ENCODE data around the gene PNPLA3.

Gene PNPLA3

DNA sequence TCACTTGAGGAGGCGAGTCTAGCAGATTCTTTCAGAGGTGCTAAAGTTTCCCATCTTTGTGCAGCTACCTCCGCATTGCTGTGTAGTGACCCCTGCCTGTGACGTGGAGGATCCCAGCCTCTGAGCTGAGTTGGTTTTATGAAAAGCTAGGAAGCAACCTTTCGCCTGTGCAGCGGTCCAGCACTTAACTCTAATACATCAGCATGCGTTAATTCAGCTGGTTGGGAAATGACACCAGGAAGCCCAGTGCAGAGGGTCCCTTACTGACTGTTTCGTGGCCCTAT lies 22.7 kb downstream of the PNPLA3 start:
- WGBS, 2 experiments: 92 to 93% methylated on average over 7 of the region's 7 CpGs
- Histone ChIP-seq H3K36me3 (ENCODE audit: control insufficient read depth, insufficient read depth, low read length) (peaks cover 4% of the 10 kb centered on the region), H3K4me1 (ENCODE audit: control insufficient read depth, insufficient read depth, low read length) (no peaks in the 10 kb centered on the region), H3K9me3 (ENCODE audit: control insufficient read depth, low read length) (no peaks in the 10 kb centered on the region), H3K4me3 (ENCODE audit: insufficient read depth, low read depth, low read length) (no peak overlapping the region), H3K27me3 (ENCODE audit: control insufficient read depth, insufficient read depth, low read length, poor library complexity, severe bottlenecking) (no peaks in the 10 kb centered on the region), H3K27ac (ENCODE audit: insufficient read depth, low read depth, low read length, poor library complexity, severe bottlenecking) (no peak overlapping the region)

DNA sequence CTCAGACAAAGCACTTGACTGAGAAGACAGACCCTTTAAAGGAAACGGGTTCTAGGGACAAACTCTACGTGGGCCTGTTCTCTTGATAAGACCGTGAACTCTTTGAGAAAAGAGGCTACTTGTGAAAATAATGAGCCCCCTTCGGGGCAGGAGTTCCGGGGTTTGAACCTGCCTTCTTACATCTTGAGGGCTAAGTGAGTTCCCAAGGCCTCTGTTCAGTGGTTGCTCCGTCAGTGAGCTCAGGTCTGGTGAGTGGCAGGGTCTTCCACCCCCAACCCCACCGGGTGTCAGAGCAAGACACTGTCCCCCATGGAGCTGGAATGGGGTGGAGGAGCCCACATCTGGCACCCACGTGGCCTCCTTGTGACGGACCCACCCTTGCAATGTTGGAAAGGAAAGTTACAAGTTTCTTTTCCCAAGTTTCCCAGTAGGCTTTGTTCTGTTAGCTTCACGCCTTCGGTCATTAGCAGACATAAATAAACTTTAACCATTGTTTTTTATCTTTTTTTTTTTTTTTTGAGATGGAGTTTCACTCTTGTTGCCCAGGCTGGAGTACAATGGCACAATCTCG lies 25.3 kb downstream of the PNPLA3 start:
- Histone ChIP-seq H3K27me3 (ENCODE audit: control insufficient read depth, insufficient read depth, low read length, poor library complexity, severe bottlenecking) (no peaks in the 10 kb centered on the region), H3K9me3 (ENCODE audit: control insufficient read depth, low read length) (no peaks in the 10 kb centered on the region), H3K36me3 (ENCODE audit: control insufficient read depth, insufficient read depth, low read length) (no peaks in the 10 kb centered on the region), H3K27ac (ENCODE audit: insufficient read depth, low read depth, low read length, poor library complexity, severe bottlenecking) (no peak overlapping the region), H3K4me1 (ENCODE audit: control insufficient read depth, insufficient read depth, low read length) (peaks cover under 1% of the 10 kb centered on the region), H3K4me3 (ENCODE audit: insufficient read depth, low read depth, low read length) (no peak overlapping the region)
- 92% methylated on average over 10 to 12 of the region's 12 CpGs for WGBS, 2 experiments

DNA sequence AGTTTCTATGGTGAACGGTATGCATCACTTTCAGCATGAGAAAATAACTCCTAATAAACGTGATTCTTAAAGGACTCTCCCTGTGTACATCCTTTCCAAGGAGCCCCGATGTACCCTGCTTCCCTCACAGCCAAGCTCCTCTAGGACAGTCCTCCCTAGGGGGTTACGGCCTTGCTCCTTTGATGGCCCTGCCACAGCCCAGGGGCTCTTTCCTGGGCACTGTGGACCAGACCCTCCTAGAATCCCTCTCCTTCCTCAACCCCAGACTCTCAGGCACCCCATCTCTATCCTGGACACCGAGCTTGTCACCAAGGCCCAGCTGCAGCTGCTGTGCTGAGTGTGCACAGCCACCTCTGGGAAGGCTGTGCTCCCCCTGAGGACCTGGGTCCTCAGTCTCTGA lies 27.8 kb downstream of the PNPLA3 start:
- Histone ChIP-seq H3K9me3 (ENCODE audit: control insufficient read depth, low read length) (no peaks in the 10 kb centered on the region), H3K4me1 (ENCODE audit: control insufficient read depth, insufficient read depth, low read length) (peaks cover 6% of the 10 kb centered on the region), H3K27ac (ENCODE audit: insufficient read depth, low read depth, low read length, poor library complexity, severe bottlenecking) (no peak overlapping the region), H3K36me3 (ENCODE audit: control insufficient read depth, insufficient read depth, low read length) (no peaks in the 10 kb centered on the region), H3K27me3 (ENCODE audit: control insufficient read depth, insufficient read depth, low read length, poor library complexity, severe bottlenecking) (no peaks in the 10 kb centered on the region), H3K4me3 (ENCODE audit: insufficient read depth, low read depth, low read length) (no peak overlapping the region)
- WGBS, 2 experiments: 88 to 89% methylated on average over 5 of the region's 5 CpGs

DNA sequence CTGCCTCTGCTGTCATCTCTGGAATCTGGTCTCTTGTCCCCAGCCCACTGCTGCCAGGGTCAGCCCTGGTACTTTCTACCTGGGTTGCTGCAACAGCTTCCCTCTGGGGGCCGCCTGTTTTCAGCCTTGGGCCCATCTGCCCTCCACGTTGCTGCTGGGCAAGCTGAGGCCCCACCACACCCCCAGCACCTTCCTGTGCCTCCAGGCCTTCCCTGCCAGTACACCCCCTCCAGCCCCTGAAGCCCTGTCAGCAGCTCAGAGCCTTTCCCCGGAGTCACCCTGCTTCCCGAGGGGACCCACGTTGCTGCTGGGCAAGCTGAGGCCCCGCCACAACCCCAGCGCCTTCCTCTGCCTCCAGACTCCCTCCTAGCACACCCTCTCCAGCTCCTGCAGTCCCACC lies 28.4 kb downstream of the PNPLA3 start:
- WGBS, 2 experiments: 66% methylated on average over 7 of the region's 7 CpGs
- Histone ChIP-seq H3K27ac (ENCODE audit: insufficient read depth, low read depth, low read length, poor library complexity, severe bottlenecking) (no peak overlapping the region), H3K27me3 (ENCODE audit: control insufficient read depth, insufficient read depth, low read length, poor library complexity, severe bottlenecking) (no peaks in the 10 kb centered on the region), H3K4me3 (ENCODE audit: insufficient read depth, low read depth, low read length) (no peak overlapping the region), H3K36me3 (ENCODE audit: control insufficient read depth, insufficient read depth, low read length) (no peaks in the 10 kb centered on the region), H3K4me1 (ENCODE audit: control insufficient read depth, insufficient read depth, low read length) (peaks cover 6% of the 10 kb centered on the region), H3K9me3 (ENCODE audit: control insufficient read depth, low read length) (no peaks in the 10 kb centered on the region)

DNA sequence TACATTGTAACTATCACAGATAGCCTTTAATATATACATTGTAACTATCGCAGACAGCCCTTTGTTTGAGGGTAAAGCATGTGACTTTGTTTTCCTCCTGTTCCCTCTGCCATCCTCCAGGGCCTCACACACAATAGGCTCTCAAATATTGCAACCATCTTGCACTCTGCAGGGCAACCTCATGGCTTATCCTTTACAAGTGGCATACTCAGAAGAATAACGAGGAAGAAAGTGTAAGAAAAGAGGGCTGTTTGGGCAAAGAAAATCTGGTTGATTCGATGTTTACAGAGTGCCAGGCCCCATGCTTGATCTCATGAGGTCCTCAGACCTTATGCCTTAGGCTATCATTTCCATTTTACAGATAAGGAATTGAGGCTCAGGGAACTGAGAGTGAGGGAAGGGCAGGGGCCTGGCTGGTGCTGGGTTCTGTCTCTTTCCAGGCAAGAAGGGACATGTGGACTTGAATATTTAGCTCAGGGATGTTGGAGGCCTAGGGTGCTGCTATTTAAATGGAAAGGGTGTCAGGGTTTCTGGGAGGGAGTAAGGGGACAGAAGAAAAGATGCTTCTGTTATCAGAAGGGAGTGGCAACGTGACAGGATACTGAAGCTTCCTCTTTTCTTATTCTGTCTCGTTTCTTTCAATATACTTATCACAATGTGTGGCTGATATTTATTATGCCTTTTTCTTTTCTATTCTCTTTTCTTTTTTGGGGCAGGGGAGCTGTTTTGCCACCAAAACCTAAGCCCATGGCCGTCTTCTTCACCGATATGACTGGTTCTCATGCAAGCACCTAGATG lies 30.6 kb downstream of the PNPLA3 start:
- Histone ChIP-seq H3K4me1 (ENCODE audit: control insufficient read depth, insufficient read depth, low read length) (peaks cover 6% of the 10 kb centered on the region), H3K9me3 (ENCODE audit: control insufficient read depth, low read length) (no peaks in the 10 kb centered on the region), H3K4me3 (ENCODE audit: insufficient read depth, low read depth, low read length) (peak overlapping the region; percentile 88), H3K27ac (ENCODE audit: insufficient read depth, low read depth, low read length, poor library complexity, severe bottlenecking) (no peak overlapping the region), H3K36me3 (ENCODE audit: control insufficient read depth, insufficient read depth, low read length) (no peaks in the 10 kb centered on the region), H3K27me3 (ENCODE audit: control insufficient read depth, insufficient read depth, low read length, poor library complexity, severe bottlenecking) (no peaks in the 10 kb centered on the region)
- WGBS, 2 experiments: 54 to 56% methylated on average over 6 of the region's 7 CpGs

DNA sequence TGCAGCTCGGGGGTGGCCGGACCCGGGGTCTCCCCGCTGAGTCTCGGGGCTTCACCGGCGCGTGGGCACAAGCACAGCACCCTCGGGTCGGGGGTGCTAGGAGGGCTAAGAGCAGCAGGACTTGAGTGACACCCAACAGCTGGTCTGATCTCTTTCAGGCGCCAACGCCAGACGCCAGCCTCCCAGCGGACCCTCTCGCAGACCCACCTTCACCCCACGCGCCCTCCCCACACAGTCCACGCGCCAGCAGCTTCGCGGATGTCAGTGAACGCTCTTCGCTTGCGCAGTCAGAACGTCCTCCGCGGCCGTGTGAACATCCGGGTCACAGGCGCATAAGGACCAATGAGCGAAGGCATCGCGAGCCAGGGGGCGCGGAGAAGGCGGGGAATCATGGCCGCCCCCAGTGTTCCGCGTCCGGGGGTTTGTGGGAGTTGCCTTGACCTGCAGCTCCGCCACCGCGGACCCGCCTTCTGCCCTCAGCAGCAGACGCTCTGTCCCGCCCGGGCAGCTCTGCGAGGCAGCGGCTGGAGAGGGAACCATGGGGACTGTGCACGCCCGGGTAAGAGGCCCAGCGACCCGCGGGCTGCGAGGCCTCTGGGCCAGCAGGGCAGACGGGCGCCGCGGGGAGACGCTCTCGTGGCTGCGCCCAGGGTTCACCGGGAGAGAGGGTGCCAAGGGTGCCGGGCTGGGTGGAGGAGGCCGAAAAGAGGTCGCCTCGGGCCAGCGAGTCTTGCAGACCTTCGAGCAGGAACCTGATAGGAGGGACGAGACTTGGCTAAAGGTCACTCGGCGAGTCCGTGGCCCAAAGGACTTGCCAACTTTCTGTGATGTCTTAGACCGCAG lies 31.7 kb downstream of the PNPLA3 start, which contains the start of gene SAMM50:
Gene SAMM50 (plus strand): TSS at position 403 of the 843 bp plus-strand sequence. CDS start 136 bp downstream, at position 539.
- Histone ChIP-seq H3K4me1 (ENCODE audit: control insufficient read depth, insufficient read depth, low read length) (peaks cover 6% of the 10 kb centered on the region), H3K9me3 (ENCODE audit: control insufficient read depth, low read length) (no peaks in the 10 kb centered on the region), H3K27me3 (ENCODE audit: control insufficient read depth, insufficient read depth, low read length, poor library complexity, severe bottlenecking) (no peaks in the 10 kb centered on the region), H3K4me3 (ENCODE audit: insufficient read depth, low read depth, low read length) (peak within 1 kb of the TSS; percentile 88), H3K36me3 (ENCODE audit: control insufficient read depth, insufficient read depth, low read length) (no peaks in the 10 kb centered on the region), H3K27ac (ENCODE audit: insufficient read depth, low read depth, low read length, poor library complexity, severe bottlenecking) (peak within 1 kb of the TSS; percentile 55)
- 0% methylated on average over 74 of the region's 74 CpGs for WGBS, 2 experiments

DNA sequence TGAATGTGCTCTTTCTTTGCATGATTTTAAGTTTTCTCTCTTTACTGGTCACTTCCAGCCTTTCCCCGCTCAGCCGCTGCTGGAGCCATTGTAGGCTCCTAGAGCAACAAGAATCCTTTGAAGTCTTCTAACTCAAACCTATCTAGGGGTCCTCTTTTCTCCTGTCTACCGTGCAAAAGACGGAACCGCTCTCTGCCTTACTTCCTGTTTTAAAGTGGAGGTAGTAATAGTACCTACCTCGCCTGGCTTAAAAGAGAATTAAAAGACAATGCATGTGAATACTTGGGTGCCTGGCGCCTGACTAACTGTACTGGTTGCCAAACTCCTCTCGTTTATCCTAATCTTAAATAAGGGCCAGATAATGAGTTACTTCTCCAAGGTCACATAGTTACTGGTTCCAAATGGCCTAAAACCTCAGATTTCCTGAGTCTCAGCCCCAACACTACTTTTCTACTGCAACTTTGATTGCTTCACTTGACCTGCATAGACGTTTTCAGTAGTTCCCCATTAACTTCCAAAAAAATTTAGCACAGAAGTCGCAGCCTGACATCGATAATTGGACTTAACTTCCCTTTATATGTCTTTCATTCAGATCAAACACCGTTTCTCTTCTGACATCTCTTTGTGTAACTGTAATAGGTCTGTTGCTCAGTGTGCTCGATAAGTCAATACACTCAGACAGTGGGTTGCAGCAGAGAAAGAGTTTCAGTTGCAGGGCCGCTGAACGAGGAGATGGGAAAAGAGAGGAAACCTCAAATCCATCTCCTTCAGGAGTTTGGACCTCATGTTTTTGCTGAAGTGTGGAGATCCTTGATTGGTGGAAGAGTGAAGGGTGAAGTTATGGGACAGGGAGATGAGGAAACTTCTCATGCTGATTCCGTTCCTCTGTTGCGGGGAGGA lies 32.5 kb downstream of the PNPLA3 start:
- 48% methylated on average over 17 of the region's 17 CpGs for WGBS, 2 experiments
- Histone ChIP-seq H3K4me1 (ENCODE audit: control insufficient read depth, insufficient read depth, low read length) (peaks cover 6% of the 10 kb centered on the region), H3K36me3 (ENCODE audit: control insufficient read depth, insufficient read depth, low read length) (no peaks in the 10 kb centered on the region), H3K9me3 (ENCODE audit: control insufficient read depth, low read length) (no peaks in the 10 kb centered on the region), H3K27ac (ENCODE audit: insufficient read depth, low read depth, low read length, poor library complexity, severe bottlenecking) (peak overlapping the region; percentile 55), H3K4me3 (ENCODE audit: insufficient read depth, low read depth, low read length) (peak overlapping the region; percentile 88), H3K27me3 (ENCODE audit: control insufficient read depth, insufficient read depth, low read length, poor library complexity, severe bottlenecking) (no peaks in the 10 kb centered on the region)

DNA sequence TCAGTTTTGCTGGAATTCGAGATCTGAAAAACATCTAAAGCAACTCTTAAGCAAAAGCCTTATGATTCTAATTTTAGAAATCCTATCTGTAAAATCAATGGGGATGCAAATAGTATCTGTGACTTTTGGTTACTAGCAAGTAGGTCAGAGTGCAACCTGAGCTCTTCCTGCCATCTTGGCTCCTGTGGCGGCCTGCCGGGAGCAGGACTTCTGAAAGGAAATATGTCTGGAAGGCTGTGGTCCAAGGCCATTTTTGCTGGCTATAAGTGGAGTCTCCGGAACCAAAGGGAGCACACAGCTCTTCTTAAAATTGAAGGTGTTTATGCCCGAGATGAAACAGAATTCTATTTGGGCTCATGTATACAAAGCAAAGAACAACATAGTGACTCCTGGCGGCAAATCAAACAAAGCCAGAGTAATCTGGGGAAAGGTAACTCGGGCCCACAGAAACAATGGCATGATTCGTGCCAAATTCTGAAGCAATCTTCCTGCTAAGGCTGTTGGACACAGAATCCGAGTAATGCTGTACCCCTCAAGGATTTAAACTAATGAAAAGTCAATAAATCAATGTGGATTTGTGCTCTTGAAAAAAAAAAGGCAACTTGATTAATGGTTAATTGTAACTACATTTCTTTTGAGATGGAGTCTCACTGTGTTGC lies 33.3 kb downstream of the PNPLA3 start:
- Histone ChIP-seq H3K27me3 (ENCODE audit: control insufficient read depth, insufficient read depth, low read length, poor library complexity, severe bottlenecking) (no peaks in the 10 kb centered on the region), H3K27ac (ENCODE audit: insufficient read depth, low read depth, low read length, poor library complexity, severe bottlenecking) (no peak overlapping the region), H3K9me3 (ENCODE audit: control insufficient read depth, low read length) (no peaks in the 10 kb centered on the region), H3K4me1 (ENCODE audit: control insufficient read depth, insufficient read depth, low read length) (peaks cover 6% of the 10 kb centered on the region), H3K36me3 (ENCODE audit: control insufficient read depth, insufficient read depth, low read length) (no peaks in the 10 kb centered on the region), H3K4me3 (ENCODE audit: insufficient read depth, low read depth, low read length) (no peak overlapping the region)
- WGBS, 2 experiments: 91 to 95% methylated on average over 9 of the region's 9 CpGs

DNA sequence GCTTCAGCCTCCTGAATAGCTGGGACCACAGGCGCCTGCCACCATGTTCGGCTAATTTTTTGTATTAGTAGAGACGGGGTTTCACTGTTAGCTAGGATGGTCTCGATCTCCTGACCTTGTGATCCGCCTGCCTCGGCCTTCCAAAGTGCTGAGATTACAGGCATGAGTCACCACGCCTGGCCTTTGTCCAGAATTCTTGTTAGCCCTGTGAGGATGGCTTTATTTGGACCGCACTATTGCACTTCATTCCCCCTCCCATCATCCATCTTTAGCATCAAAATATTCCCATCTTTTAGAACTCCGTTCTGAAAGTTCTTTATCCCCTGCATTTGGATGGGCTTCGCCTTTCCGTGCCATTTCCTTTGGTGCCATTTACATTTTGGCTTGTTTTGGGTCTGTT lies 34.3 kb downstream of the PNPLA3 start:
- H3K27ac ChIP-seq (ENCODE audit: insufficient read depth, low read depth, low read length, poor library complexity, severe bottlenecking): no peak overlapping the region
- peaks cover 6% of the 10 kb centered on the region for H3K4me1 ChIP-seq (ENCODE audit: control insufficient read depth, insufficient read depth, low read length)
- no peak overlapping the region for H3K4me3 ChIP-seq (ENCODE audit: insufficient read depth, low read depth, low read length)
- no peaks in the 10 kb centered on the region for H3K36me3 ChIP-seq (ENCODE audit: control insufficient read depth, insufficient read depth, low read length)
- no peaks in the 10 kb centered on the region for H3K27me3 ChIP-seq (ENCODE audit: control insufficient read depth, insufficient read depth, low read length, poor library complexity, severe bottlenecking)
- no peaks in the 10 kb centered on the region for H3K9me3 ChIP-seq (ENCODE audit: control insufficient read depth, low read length)
- 92 to 94% methylated on average over 11 of the region's 11 CpGs for WGBS, 2 experiments

Measured in ectodermal cell (in vitro differentiated cells).